NK-92 treated with Interleukin-12 subunit alpha and Interleukin-12 subunit beta, amount 100 ng/mL, for 24 hours (cell line): Measurements from ENCODE around the gene TEX11.
"Not testable (repeated sequence)": the region's sequence is repeated elsewhere in the genome, so short reads cannot be mapped to it uniquely, and the experiment has no call there.

Source experiments
- DNase-seq: peaks from one replicate; lab custom pipeline; 2025; lab: John Stamatoyannopoulos, UW

TEX11 gene

DNA sequence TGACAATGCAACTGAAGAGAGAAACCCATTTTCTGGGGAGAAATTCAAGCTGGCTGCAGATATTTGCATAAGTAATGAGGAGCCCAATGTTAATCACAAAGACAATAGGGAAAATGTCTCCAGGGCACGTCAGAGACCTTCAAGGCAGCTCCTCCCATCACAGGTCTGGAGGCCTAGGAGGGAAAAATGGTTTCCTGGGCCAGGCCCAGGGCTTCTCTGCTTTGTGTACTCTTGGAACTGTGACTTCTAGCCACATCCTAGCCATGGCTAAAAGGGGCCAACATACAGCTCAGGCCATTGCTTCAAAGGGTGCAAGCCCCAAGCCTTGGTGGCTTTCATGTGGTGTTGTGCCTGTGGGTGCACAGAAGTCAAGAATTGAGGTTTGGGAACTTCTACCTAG lies 321.4 kb downstream of the TEX11 start:
- not testable (repeated sequence) for DNase-seq

DNA sequence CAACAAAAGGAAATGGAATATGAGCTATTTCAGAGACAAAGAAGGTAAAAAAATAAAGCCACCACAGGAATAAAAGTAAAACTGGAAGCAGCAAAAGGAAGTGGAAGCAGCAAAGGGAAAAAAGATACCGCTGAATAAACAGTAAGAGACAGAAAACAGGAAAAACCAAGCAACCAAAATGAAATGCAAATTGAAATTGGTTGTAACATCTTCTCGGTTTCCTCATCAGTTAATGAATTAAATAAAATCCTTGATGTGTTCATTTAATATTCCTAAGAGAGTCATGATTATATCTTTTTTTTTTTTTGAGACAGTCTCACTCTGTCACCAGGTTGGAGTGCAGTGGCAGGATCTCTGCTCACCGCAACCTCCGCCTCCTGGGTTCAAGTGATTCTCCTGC lies 331.1 kb downstream of the TEX11 start:
- no peak for DNase-seq

DNA sequence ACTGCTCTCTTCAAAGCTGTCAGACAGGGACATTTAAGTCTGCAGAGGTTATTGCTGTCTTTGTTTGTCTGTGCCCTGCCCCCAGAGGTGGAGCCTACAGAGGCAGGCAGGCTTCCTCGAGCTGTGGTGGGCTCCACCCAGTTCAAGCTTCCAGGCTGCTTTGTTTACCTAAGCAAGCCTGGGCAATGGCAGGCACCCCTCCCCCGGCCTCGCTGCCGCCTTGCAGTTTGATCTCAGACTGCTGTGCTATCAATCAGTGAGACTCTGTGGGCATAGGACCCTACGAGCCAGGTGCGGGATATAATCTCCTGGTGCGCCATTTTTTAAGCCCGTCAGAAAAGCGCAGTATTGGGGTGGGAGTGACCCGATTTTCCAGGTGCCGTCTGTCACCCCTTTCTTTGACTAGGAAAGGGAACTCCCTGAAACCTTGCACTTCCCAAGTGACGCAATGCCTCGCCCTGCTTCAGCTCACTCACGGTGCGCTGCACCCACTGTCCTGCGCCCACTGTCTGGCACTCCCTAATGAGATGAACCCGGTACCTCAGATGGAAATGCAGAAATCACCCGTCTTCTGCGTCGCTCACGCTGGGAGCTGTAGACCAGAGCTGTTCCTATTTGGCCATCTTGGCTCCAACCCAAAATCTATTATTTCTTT lies 338.5 kb downstream of the TEX11 start:
- not testable (repeated sequence) for DNase-seq

DNA sequence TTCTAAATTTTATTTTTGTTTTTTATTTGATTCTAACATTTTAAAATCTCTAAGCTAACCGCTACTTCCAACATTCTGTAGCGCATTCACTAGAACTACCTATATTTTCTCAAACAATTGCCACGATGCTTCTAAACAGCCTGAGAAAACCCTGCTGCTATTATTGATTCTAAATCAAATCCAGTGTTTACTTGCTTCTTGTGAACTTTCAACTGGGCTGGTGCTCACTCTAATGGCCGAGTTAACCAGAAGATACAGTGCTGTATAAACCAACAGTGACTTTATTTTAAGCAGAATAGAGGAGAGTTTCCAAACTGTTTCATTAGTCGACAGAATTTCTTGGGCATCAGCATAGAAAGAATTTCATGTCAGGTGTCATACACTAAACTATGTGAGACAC lies 353.6 kb downstream of the TEX11 start:
- no peak for DNase-seq

DNA sequence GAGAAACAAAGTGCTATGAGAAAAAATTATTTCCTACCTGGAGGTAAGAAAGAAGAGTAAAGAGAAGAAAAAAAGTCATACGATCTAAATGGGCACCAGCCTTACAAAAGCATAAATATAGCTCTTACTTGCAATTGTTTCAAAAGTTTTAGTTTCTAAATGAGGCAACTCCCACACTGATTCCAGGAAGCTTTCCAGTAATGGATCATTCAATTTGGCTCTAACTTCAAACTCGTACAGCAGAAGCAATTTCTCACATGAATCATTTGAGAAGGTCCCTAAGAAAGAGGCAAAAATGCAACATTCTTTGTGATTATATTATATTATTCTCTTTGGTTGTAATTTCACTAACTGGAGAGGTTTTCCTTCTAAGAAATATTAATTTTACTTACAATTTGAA lies 354.0 kb downstream of the TEX11 start:
- no peak for DNase-seq

DNA sequence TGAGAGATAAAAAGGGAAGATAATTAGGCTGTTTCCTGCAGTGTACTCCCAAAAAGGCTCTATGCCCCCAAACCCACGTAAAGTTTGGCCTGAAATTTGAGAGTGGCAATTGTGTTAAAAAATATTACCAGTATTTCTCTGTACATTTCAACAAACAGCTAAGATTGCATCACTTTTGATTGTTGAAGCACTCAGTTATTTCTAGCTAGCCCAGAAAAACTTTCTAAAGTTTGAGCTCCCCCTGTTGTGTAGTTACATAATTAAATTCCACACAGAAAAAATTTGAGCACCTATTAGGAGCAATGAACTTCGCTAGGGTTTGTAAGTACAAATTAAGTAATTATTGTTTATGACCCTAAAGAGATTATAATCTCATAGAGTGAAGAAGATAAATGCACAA lies 354.4 kb downstream of the TEX11 start:
- no peak for DNase-seq

DNA sequence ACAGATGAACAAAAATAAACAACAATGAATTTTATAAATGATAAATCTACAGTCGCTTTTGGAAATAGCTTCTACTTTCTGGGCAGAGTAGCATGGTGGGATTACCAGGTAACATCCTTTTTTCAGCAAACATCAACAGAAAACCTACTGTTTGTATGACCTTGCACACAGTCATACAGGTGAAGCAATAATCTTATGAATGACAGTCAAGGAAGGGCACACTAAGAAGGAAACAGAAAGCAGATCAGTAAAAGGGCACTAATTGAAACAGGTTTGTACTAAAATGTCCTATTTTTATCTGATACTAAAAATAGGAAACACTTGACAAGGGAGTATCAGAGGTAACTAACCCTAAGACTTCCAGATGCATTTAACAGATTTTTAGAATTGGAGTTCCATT lies 355.0 kb downstream of the TEX11 start:
- no peak for DNase-seq

DNA sequence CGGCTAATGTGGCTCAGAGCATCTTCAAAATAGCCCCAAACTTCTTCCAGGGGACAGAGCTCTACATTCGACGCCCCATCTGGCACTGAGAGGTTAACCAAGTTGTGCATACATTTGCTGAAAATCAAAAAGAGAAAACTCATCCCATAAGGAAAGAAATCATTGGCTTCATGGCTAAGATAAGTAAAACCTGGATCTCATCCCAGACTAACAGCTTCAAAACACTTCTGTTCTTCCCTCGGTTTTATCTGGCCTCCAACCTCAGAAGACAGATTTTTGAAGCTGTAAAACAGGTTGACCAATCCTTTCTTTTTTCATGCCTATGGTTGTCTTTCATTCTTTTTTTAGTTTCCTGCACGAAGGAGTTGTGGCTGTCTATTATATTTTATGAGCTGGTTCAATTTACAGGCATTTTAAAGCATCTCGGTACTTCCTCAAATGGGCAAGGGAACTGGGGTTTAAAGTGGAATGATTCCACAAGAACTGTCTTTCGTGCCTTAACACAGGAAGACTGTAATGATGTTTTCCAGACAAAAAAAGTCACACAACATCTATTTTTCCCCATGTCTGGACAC lies 356.3 kb downstream of the TEX11 start:
- no peak for DNase-seq

DNA sequence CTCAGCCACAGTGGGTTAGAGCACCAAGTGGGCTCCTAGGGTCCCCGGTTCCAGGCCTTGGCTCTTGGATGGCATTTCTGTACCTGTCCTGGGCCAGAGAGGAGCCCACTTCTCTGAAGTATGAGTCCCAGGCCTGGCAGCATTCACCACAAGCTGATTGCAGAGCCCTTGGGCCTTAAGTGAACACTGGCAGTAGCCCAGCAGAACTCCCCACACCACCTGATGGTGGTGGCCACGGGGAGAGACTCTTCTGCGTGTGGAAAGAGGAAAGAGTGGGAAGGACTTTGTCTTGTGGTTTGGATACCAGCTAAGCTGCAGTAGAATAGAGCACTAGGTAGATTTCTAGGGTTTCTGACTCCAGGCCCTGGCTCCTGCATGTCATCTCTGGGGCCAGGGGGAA lies 359.1 kb downstream of the TEX11 start:
- no peak for DNase-seq

DNA sequence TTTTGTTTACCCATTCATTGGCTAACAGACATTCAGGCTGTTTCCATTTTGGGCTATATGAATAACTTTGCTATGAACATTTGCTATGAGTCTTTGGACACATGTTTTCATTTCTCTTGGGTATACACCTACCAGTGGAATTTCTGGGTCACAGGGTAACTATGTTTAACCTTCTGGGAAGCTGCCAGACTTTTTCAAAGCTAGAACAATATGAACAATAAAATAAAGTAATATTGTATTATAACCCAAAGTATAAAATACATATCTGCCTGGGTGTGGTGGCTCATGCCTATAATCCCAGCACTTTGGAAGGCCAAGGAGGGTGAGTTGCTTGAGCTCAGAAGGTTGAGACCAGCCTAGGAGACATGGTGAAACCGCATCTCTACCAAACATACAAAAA lies 373.3 kb downstream of the TEX11 start:
- no peak for DNase-seq

DNA sequence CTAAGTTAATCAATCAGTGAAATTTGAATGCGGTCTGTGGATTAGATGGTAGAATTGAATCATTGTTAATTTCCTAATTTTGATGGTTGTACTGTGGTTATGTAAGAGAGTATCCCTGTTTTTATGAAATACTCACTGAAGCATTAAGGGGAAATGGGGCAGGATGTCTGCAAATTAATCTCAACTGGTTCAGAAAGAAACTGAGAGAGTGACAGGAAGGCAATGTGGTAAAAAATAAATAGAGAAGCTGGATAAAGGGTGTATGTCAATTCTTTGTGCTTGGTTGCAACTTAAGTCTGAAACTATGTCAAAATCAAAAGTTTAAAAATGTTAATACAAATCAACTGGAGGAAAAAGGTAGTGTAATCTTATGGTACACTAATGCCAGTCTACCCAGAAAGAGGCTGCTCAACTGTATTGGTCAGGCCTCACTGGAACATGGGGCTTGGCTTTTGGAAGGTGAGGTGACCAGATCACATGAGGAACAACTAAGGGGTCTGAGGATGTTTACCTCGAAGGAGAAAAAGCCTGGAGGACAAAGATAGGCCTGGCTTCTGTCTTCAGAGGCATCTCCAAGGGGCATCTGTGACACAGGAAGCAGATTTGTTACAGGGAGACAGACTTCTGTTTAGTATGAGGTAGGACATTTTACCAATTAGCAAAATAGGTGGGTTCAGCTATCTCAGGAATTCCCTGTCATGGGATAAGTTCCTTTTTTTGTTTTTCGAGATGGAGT lies 380.7 kb downstream of the TEX11 start:
- DNase-seq = no peak

DNA sequence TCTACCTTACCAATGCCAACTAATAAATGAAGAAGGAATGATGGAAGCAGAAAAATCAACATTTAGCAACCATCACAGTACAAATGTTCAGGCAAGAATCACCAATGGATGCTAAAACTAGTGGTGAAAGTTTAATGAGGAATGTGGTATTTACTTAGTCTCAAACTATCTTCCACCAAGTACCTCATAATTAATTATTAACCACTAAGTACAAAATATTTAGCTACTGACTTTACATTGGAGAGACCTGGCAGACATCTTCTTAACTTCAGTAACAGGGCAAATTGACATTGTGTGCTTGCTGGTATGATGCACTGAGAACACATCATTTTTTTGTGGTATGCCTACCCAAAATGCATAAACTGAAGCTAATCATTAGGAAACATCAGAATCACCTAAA lies 381.5 kb downstream of the TEX11 start:
- no peak for DNase-seq

DNA sequence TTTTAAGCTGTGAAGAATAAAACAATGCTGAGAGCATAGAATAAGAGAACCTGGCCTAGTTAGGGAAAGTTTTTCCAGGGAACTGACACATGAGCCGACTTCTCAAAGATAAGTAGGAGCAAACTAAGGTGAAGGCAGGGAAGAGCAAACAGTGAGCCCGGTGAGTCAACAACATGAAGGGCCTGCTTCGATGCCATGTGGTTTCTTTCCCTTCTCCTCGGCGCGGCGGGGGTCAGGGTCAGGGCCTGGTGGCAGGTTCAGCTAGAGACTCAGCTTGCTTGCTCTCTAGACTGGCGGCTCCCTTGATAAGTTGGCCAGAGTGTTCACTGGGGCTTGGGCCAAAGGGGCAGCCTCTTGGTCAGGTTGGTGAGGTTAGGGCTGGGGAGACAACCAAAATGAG lies 382.8 kb downstream of the TEX11 start:
- DNase-seq = no peak

DNA sequence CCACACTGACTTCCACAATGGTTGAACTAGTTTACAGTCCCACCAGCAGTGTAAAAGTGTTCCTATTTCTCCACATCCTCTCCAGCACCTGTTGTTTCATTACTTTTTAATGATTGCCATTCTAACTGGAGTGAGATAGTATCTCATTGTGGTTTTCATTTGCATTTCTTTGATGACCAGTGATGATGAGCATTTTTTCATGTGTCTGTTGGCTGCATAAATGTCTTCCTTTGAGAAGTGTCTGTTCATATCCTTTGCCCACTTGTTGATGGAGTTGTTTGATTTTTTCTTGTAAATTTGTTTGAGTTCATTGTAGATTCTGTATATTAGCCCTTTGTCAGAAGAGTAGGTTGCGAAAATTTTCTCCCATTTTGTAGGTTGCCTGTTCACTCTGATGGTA lies 392.8 kb downstream of the TEX11 start:
- not testable (repeated sequence) for DNase-seq

DNA sequence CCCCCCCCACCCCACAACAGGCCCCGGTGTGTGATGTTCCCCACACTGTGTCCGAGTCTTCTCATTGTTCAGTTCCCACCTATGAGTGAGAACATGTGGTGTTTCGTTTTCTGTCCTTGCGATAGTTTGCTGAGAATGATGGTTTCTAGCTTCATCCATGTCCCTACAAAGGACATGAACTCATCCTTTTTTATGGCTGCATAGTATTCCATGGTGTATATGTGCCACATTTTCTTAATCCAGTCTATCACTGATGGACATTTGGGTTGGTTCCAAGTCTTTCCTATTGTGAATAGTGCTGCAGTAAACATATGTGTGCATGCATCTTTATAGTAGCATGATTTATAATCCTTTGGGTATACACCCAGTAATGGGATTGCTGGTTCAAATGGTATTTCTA lies 393.2 kb downstream of the TEX11 start:
- not testable (repeated sequence) for DNase-seq

DNA sequence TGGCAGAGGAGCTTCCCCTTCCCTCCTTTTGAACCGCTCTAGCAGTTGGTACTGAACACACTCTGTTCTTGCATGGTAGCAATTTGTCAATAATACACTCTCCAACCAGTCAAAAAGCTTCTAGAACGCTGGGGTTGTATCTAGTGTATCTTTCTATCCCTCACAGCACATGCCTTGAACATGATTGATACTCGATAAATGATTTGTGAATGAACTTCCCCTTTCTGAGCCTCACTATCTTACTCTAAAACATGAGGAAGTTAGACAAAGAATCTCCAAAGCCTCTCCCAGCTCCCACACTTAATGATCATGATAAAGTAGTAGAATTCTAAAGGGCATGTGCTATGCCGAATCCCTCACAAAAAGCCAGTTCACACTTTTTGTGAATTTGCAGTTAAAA lies 399.4 kb downstream of the TEX11 start:
- DNase-seq = no peak

DNA sequence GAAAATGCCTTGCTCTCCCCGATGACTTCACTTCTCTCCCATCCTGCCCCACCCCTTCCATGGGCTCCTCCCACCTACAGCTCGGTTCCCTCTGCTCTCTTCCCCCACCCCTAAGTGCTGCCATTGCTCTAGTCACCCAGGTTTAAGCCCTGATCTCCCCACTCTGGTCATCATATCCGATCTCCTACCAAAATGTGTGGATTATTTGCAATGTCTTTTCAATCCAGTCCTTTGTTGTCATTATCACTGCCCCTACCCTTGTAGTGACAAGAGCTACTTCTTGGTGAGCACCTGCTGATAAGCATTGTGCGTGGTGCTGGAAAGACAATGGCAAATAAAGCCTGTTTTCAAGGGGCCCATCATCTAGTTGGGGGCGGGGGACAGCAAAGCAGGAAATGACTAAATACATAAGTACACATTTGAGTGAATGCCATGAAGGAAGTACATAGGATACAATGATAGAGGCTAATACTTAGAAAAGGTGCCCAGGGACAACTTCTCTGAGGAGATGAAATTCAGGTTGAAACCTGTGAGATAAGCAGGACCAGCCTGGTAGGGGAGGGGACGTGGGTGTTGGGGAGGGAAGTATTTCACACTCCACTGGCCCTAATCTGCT lies 400.1 kb downstream of the TEX11 start:
- no peak for DNase-seq

DNA sequence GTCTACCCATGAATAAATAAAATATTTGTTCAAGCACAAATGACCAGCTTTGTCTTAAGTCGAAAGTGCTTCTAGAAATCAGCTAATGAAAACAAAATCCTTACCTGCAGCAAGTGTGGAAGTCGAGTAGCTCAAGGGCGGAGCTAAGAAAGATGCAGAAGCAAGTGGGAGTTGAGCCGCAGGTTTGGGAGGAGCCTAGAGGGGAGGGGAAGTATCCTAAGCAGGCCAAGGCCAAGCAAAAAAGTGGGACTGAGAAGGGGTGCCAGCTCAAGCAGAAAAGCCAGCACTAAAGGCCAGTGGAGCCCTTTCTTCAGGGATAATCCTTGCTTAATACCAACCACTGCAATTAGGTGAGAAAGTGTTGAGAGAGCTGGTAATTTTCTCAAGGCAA lies 403.1 kb downstream of the TEX11 start:
- no peak for DNase-seq

DNA sequence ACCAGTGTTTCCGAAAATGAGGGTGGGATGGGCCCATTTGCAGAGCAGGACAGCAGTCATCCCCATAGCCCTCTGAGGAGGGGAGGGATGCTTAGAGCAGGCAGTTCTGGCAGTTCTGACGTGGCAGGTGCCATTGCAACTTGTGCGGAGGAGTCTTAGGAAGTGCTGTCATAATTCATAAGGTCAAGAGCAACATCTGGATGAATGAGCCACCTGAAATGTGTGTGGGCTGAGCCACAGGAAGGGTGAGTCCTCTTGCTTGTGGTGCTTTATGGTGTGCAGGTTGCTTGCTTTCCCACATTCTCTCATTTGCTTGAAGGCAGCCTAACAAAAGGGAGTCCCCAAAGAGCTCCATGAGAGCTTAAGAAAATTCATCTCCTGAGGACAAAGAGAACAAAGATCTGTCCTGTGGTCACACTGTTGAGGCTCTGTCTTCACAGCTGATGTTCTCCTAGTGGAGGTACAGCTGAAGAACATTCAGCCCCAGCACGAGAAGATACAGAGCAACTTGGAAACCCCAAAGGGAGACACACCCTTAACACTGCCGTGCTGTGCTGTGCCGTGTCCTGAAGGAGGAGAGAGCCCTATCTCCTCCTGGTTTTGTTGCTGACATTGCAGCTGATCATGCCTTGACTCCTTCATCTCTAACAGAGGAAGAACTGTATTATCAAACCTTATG lies 403.6 kb downstream of the TEX11 start:
- no peak for DNase-seq

DNA sequence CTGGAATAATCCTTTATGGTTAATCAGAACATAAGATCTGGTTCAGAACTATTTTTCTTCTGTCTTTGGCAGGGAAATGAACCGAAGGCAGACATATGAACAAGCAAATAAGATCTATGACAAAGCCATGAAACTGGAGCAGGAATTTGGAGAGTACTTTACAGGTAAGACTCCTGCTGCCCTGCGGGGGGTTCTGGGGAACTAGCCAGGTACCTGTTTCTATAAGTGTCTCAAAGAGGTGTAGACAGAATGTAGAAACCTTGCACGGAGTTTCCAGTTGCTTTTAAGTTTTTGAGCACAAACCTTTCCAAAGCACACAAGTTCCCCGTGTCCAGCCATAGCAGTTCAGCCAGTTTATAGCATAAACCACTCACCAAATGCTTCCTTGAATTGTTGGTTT lies 407.7 kb downstream of the TEX11 start:
- DNase-seq = no peak

DNA sequence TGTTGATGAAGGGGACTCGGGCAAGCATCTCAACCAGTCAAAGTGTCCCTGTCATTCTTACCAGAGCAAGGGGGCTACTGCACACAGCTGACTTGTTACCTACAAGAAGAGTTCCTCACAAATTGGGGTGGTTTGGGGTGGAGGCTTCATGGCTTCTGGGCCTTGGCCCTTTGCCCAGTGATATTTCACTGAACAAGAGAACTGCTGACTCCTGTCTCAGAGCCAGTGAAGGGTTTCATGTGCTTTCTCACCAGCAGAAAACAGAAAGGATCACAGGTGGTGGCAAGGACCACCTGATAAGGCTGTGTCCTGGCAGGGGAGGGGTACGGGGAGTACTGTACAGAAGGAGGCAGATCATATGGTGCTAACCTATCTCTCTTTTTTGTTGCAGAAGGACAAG lies 410.4 kb downstream of the TEX11 start:
- DNase-seq = no peak

DNA sequence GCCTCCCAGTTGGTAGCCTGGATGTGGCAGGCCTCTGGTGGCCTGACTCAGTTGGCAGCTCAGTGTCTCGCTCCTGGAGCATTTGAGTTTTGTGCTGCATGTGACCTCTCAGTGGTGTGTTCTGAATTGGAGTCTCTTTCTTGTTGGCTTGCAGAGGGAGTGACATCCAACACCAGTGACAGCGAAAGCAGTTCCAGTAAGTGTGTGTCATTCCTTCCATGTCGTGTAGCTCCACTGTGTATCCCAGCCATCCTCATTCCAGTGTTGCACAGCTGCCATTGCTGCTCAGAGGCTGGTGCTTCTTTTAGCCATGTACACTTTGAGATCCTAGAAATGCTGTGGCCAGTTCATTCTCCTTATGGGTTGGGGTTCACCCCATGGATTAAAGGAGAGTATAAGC lies 411.5 kb downstream of the TEX11 start:
- DNase-seq = no peak

DNA sequence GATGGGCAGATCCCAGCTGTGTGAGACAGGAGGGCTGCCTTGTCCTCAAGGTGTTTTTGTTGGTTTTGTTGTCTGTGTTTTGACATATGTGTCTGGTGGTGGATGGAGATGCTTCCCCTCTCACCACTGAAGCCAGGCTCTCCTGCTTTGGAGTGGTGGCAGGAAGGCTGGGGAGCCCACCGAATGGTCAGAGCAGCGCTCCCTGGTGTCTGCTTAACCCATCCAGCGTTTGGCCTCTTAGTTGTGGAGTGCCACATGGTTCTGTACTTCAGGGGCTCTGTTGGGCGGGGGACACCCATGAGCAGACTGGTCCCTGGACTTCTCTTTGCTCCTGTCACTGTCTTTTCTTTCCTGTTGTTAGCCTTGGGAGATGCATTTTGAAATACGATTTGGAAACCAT lies 412.0 kb downstream of the TEX11 start:
- no peak for DNase-seq
